T-cell (primary cell): ENCODE results near the gene ROMO1. TPM values are rescaled to one million over a fixed set of nuclear protein-coding genes. Genes with fewer than 3 reads are reported as not detected.

Experiments
- ATAC-seq, 4 experiments: fragments of 200-7000 bp in 3 of 4; fragments of 150-1000 bp in 1 of 4; cut with Tn5 transposase; replicated peaks in 1 of 4; 1 replicate in 3 of 4; 2 replicates in 1 of 4; pipeline ENCODE4 v1.10.0; 2021; ENCODE audit warnings: moderate library complexity in 3 of 4, mild to moderate bottlenecking in 2 of 4, moderate number of reproducible peaks in 1 of 4
- CTCF ChIA-PET, 2 donors: fragments of 300-600 bp; sonication (Branson Sonifier 250); formaldehyde crosslinking; loops; one replicate each; lab custom pipeline; 2022; ENCODE audit warnings: antibody characterized with exemption in 2 of 2; lab: Charles Lee
- POLR2A ChIA-PET, 2 donors: fragments of 300-600 bp; sonication (Branson Sonifier 250); formaldehyde crosslinking; loops; one replicate each; lab custom pipeline; 2022; ENCODE audit warnings: antibody characterized with exemption in 2 of 2; lab: Charles Lee
- DNase-seq, 35 experiments: peaks; one replicate each; pipeline versions ENCODE4 v3.0.0 to v3.0.0-alpha.2; 2013 to 2023
- H3K27ac ChIP-seq: one replicate; pipeline ENCODE4 v1.5.1; 2013; ENCODE audit warnings: low read length
- H3K27me3 ChIP-seq, 2 experiments: replicated peaks in 1 of 2; 1 replicate in 1 of 2; 2 replicates in 1 of 2; pipeline versions ENCODE4 v1.6.1 to v1.7.0; 2013; ENCODE audit warnings: low read length in 1 of 2, mixed read lengths in 1 of 2; ENCODE audit not compliant: control insufficient read depth in 2 of 2, insufficient read depth in 2 of 2; ENCODE audit errors: extremely low read depth in 1 of 2
- H3K36me3 ChIP-seq, 2 donors: 1 replicate in 1 of 2; 2 replicates in 1 of 2; pipeline versions ENCODE4 v1.6.1 to v1.7.0; 2013; ENCODE audit warnings: low read length in 1 of 2; ENCODE audit not compliant: control insufficient read depth in 2 of 2, insufficient read depth in 1 of 2; ENCODE audit errors: extremely low read depth in 1 of 2
- H3K4me1 ChIP-seq, 2 experiments: 1 replicate in 1 of 2; 2 replicates in 1 of 2; pipeline versions ENCODE4 v1.6.1 to v1.7.0; 2013; ENCODE audit warnings: low read length in 2 of 2, mixed read lengths in 1 of 2; ENCODE audit not compliant: insufficient read depth in 2 of 2, control insufficient read depth in 1 of 2; ENCODE audit errors: extremely low read depth in 1 of 2
- H3K4me3 ChIP-seq, 2 donors: 1 replicate in 1 of 2; 2 replicates in 1 of 2; pipeline versions ENCODE4 v1.5.1 to v1.7.0; 2013; ENCODE audit warnings: mild to moderate bottlenecking in 2 of 2, low read length in 1 of 2, moderate library complexity in 1 of 2; ENCODE audit not compliant: control insufficient read depth in 1 of 2; ENCODE audit errors: extremely low read depth in 1 of 2
- H3K9me3 ChIP-seq: 2 replicates; pipeline ENCODE4 v1.7.0; 2013
- H3K27ac Mint-ChIP-seq, 2 donors: one replicate each; pipeline ENCODE4 v1.8.0; 2020 to 2021; ENCODE audit warnings: mild to moderate bottlenecking in 2 of 2, mixed read lengths in 2 of 2
- H3K27me3 Mint-ChIP-seq, 2 donors: one replicate each; pipeline ENCODE4 v1.8.0; 2021 to 2022; ENCODE audit warnings: mixed read lengths in 2 of 2
- H3K36me3 Mint-ChIP-seq: one replicate; pipeline ENCODE4 v1.8.0; 2021; ENCODE audit warnings: mixed read lengths
- H3K4me1 Mint-ChIP-seq, 3 donors: one replicate each; pipeline ENCODE4 v1.8.0; 2020 to 2022; ENCODE audit warnings: mixed read lengths in 3 of 3, mild to moderate bottlenecking in 1 of 3
- H3K4me3 Mint-ChIP-seq, 3 donors: one replicate each; pipeline ENCODE4 v1.8.0; 2020 to 2022; ENCODE audit warnings: mild to moderate bottlenecking in 3 of 3, mixed read lengths in 3 of 3, moderate library complexity in 3 of 3
- H3K9me3 Mint-ChIP-seq, 3 donors: one replicate each; pipeline ENCODE4 v1.8.0; 2020 to 2022; ENCODE audit warnings: mixed read lengths in 3 of 3
- WGBS: methylation state at CpG from one replicate; pipeline ENCODE4 v1.1.5; 2013; ENCODE audit warnings: missing lambda C conversion rate; ENCODE audit not compliant: insufficient coverage; 5-methylcytosine and 5-hydroxymethylcytosine counted together
- total RNA-seq, 35 experiments: library from RNA in 6 of 35; stranded (reverse) in 6 of 35; fragments of 120-200 nt in 1 of 35; gene quantifications; one replicate each; pipeline versions ENCODE4 v1.2.1 to v1.2.4 and lab custom pipeline; 2013 to 2026

Gene ROMO1
- total RNA-seq, 5 donors from 2014 or later (not counting 1 experiment from before 2014, with no cell fraction given) = 38.4 to 79.7 (median 62.5) TPM

- Mint-ChIP-seq H3K9me3 (no peaks in the 10 kb centered on the region), H3K4me1 (peaks cover 47 to 49% (median 48%) of the 10 kb centered on the region in 3 donors), H3K4me3 (no peak overlapping the region), H3K27ac (no peak overlapping the region), H3K36me3 (peaks cover 57% of the 10 kb centered on the region), H3K27me3 (no peaks in the 10 kb centered on the region)
- no peaks in the 10 kb centered on the region for H3K9me3 ChIP-seq
- peaks cover 10 to 96% of the 10 kb centered on the region in 2 donors for H3K36me3 ChIP-seq
- no peak overlapping the region for H3K4me3 ChIP-seq
- POLR2A ChIA-PET = interaction anchor here (0.6 to 1.1 kb wide), 11 partner anchors 8 to 1262 kb away, joined by 3 to 7 read pairs (median 4); partner anchors contain the start of gene RBM39 (in 1 of the 2)
- H3K27me3 ChIP-seq = no peaks in the 10 kb centered on the region
- no peak for DNase-seq
- 86% methylated on average over 6 of the region's 13 CpGs for WGBS
- CTCF ChIA-PET = no interaction called here
- ATAC-seq = no peak
- H3K27ac ChIP-seq = no peak overlapping the region
- H3K4me1 ChIP-seq = peaks cover 2 to 27% of the 10 kb centered on the region in 2 experiments
These were observed 25.4 kb downstream of the ROMO1 start for GRCh38 chr20:35724321-35725230.

GRCh38 chr20:35726842-35727711, 27.9 kb downstream of the ROMO1 start:
- DNase-seq (no peak), ATAC-seq (no peak)
- H3K4me3 ChIP-seq = no peak overlapping the region
- Mint-ChIP-seq H3K27me3 (no peaks in the 10 kb centered on the region), H3K36me3 (peaks cover 49% of the 10 kb centered on the region), H3K27ac (no peak overlapping the region), H3K4me1 (peaks cover 50 to 53% (median 52%) of the 10 kb centered on the region in 3 donors), H3K9me3 (no peaks in the 10 kb centered on the region), H3K4me3 (no peak overlapping the region)
- no peak overlapping the region for H3K27ac ChIP-seq
- peaks cover 5 to 14% of the 10 kb centered on the region in 2 experiments for H3K4me1 ChIP-seq
- H3K9me3 ChIP-seq = no peaks in the 10 kb centered on the region
- no peaks in the 10 kb centered on the region for H3K27me3 ChIP-seq
- ChIA-PET CTCF (no interaction called here), POLR2A (interaction anchor here (0.6 to 1.3 kb wide), 8 partner anchors 9 to 83 kb away, joined by 3 to 7 read pairs (median 4); no protein-coding TSS in a partner anchor)
- peaks cover 10 to 95% of the 10 kb centered on the region in 2 donors for H3K36me3 ChIP-seq
- 93% methylated on average over 9 of the region's 20 CpGs for WGBS

GRCh38 chr20:35729283-35729807, 30.1 kb downstream of the ROMO1 start:
- Histone ChIP-seq H3K4me1 (peaks cover 14 to 16% of the 10 kb centered on the region in 2 experiments), H3K36me3 (peaks cover 10 to 96% of the 10 kb centered on the region in 2 donors), H3K27ac (no peak overlapping the region), H3K27me3 (no peaks in the 10 kb centered on the region), H3K9me3 (no peaks in the 10 kb centered on the region), H3K4me3 (no peak overlapping the region)
- Mint-ChIP-seq H3K36me3 (peaks cover 46% of the 10 kb centered on the region), H3K4me1 (peaks cover 57 to 61% (median 60%) of the 10 kb centered on the region in 3 donors), H3K27me3 (no peaks in the 10 kb centered on the region), H3K4me3 (no peak overlapping the region), H3K27ac (no peak overlapping the region), H3K9me3 (no peaks in the 10 kb centered on the region)
- CTCF ChIA-PET = interaction anchor here in 1 of 2 donors (0.7 to 2.7 kb wide), 2 partner anchors 10 to 33 kb away, joined by 3 to 13 read pairs; no protein-coding TSS in a partner anchor
- DNase-seq (no peak), ATAC-seq (no peak)
- POLR2A ChIA-PET = interaction anchor here (0.6 to 4.3 kb wide), 10 partner anchors 8 to 18 kb away, joined by 3 to 29 read pairs (median 6); no protein-coding TSS in a partner anchor
- 86% methylated on average over 4 of the region's 7 CpGs for WGBS

- H3K9me3 ChIP-seq = no peaks in the 10 kb centered on the region
- Mint-ChIP-seq H3K36me3 (peaks cover 45% of the 10 kb centered on the region), H3K27me3 (no peaks in the 10 kb centered on the region), H3K4me3 (peak overlapping the region in 2 of 3 donors; percentile 4 to 31), H3K27ac (no peak overlapping the region), H3K9me3 (no peaks in the 10 kb centered on the region), H3K4me1 (peaks cover 58 to 63% (median 62%) of the 10 kb centered on the region in 3 donors)
- POLR2A ChIA-PET = interaction anchor here (0.5 to 4.3 kb wide), 20 partner anchors 9 to 275 kb away, joined by 3 to 29 read pairs (median 5); partner anchors contain the start of gene RBM39 (in 1 of the 2)
- WGBS = 100% methylated on average over 1 of the region's 2 CpGs
- peaks cover 10 to 96% of the 10 kb centered on the region in 2 donors for H3K36me3 ChIP-seq
- DNase-seq (no peak), ATAC-seq (no peak)
- CTCF ChIA-PET = interaction anchor here in 1 of 2 donors (1.1 to 2.7 kb wide), 2 partner anchors 10 to 25 kb away, joined by 5 to 13 read pairs; no protein-coding TSS in a partner anchor
- H3K27me3 ChIP-seq = no peaks in the 10 kb centered on the region
- no peak overlapping the region for H3K27ac ChIP-seq
- peaks cover 14 to 22% of the 10 kb centered on the region in 2 experiments for H3K4me1 ChIP-seq
- no peak overlapping the region for H3K4me3 ChIP-seq
These were observed 30.8 kb downstream of the ROMO1 start for GRCh38 chr20:35729836-35730582.

- WGBS = 80% methylated on average over 1 of the region's 4 CpGs
These were observed 31.6 kb downstream of the ROMO1 start for GRCh38 chr20:35730583-35731468.

More at GRCh38 chr20:35730583-35731468, 31.6 kb downstream of the ROMO1 start:
- Mint-ChIP-seq H3K4me3 (peak overlapping the region in 1 of 3 donors; percentile 4), H3K36me3 (peaks cover 41% of the 10 kb centered on the region), H3K9me3 (no peaks in the 10 kb centered on the region), H3K27me3 (no peaks in the 10 kb centered on the region), H3K4me1 (peaks cover 58 to 66% (median 66%) of the 10 kb centered on the region in 3 donors), H3K27ac (no peak overlapping the region)
- ChIA-PET POLR2A (interaction anchor here (0.5 to 4.3 kb wide), 19 partner anchors 9 to 276 kb away, joined by 3 to 29 read pairs (median 5); partner anchors contain the start of gene RBM39 (in 1 of the 2)), CTCF (interaction anchor here in 1 of 2 donors (0.9 to 2.7 kb wide), 3 partner anchors 9 to 26 kb away, joined by 4 to 13 read pairs (median 5); partner anchors contain the start of gene RBM39)
- DNase-seq (no peak), ATAC-seq (no peak)
- peaks cover 10 to 96% of the 10 kb centered on the region in 2 donors for H3K36me3 ChIP-seq
- no peak overlapping the region for H3K4me3 ChIP-seq
- no peaks in the 10 kb centered on the region for H3K27me3 ChIP-seq
- peaks cover 14 to 29% of the 10 kb centered on the region in 2 experiments for H3K4me1 ChIP-seq
- H3K9me3 ChIP-seq = no peaks in the 10 kb centered on the region
- H3K27ac ChIP-seq = no peak overlapping the region
